Pancreas (tissue), 10 donors: ENCODE measurements around the gene TTI1. TPM values are rescaled to one million over a fixed set of nuclear protein-coding genes. Genes with fewer than 3 reads are reported as not detected.

ENCODE experiments used
- ATAC-seq, 4 donors: fragments of 200-7000 bp; cut with Tn5 transposase; one replicate each; pipeline versions ENCODE4 v1.8.0 to v1.9.1; 2020; ENCODE audit warnings: mild to moderate bottlenecking in 4 of 4, moderate library complexity in 4 of 4
- DNase-seq, 6 donors: peaks; one replicate each; pipeline ENCODE4 v3.0.0-alpha.2; 2020
- FAIRE-seq: peaks from 2 replicates; lab custom pipeline; 2012; peaks lifted over from hg19 to GRCh38; lab: Jason Lieb, UNC
- H3K27ac ChIP-seq, 4 donors: fragments of 200-600 bp; sonication (generic); 1 replicate in 3 of 4; 2 replicates in 1 of 4; pipeline versions ENCODE4 v1.5.0 to v1.8.0; 2020
- H3K27me3 ChIP-seq, 4 donors: fragments of 200-600 bp; one replicate each; pipeline ENCODE4 v1.8.0; 2021
- H3K36me3 ChIP-seq, 3 donors: fragments of 200-600 bp; sonication (generic) in 1 of 3; one replicate each; pipeline versions ENCODE4 v1.5.0 to v1.8.0; 2020 to 2021
- H3K4me1 ChIP-seq, 3 donors: fragments of 200-600 bp; one replicate each; pipeline ENCODE4 v1.8.0; 2021
- H3K4me3 ChIP-seq, 4 donors: fragments of 200-600 bp; sonication (generic) in 2 of 4; one replicate each; pipeline versions ENCODE4 v1.5.0 to v1.8.0; 2020 to 2021
- H3K9me3 ChIP-seq, 4 donors: fragments of 200-600 bp; one replicate each; pipeline ENCODE4 v1.8.0; 2021
- WGBS, 2 donors: extraction: QIAGEN DNeasy Blood & Tissue Kit; methylation state at CpG; one replicate each; pipeline ENCODE4 v1.1.7; 2013; 5-methylcytosine and 5-hydroxymethylcytosine counted together
- intact Hi-C, 3 donors: fragments of 100-400 bp; cut with DNase I; formaldehyde crosslinking; loops; one replicate each; pipeline versions ENCODE4 v1.11.1 to v1.14.2; 2022
- polyA plus RNA-seq, 2 donors: library from polyadenylated mRNA; stranded (reverse); fragments of 200-250 nt; gene quantifications; one replicate each; pipeline ENCODE4 v1.2.3, GENCODE V29; 2013
- total RNA-seq, 6 donors: library from RNA; stranded (reverse); fragmentation: NEBNext Ultra II Directional in 4 of 6; extraction: Animal tissue kit (Norgen Biotek cat#: 25700) in 4 of 6; gene quantifications; one replicate each; pipeline versions ENCODE4 v1.2.1 to v1.2.4, GENCODE V29; 2021 to 2023
- TF ChIP-seq, protein P1 (sequence below), 4 donors: fragments of 200-600 bp; sonication (generic) in 3 of 4; IDR thresholded peaks; one replicate each; pipeline versions ENCODE4 v1.5.0 to v1.8.0; 2021; ENCODE audit warnings: antibody characterized with exemption in 4 of 4
- donor health status: healthy with polysubstance abuse.
- donor health status: DM: no; HTN: no; CAD: no; lungs with moderate emphysema.
- donor health status: DM: no; HTN: no; CAD: no.
- donor health status: control.
- donor health status: control.
- donor health status: Bipolar disorder and iron deficiency.
- donor health status: DM: yes; HTN: yes; CAD: no.
- donor health status: DM: no; HTN: no; CAD: no.
- donor health status: DM: no; HTN: no; CAD: no.
- donor health status: DM: yes; HTN: yes; CAD: no.

The TTI1 gene
- total and polyA plus RNA-seq, 8 donors, result 10.1 to 18.0 (median 11.2) TPM

DNA sequence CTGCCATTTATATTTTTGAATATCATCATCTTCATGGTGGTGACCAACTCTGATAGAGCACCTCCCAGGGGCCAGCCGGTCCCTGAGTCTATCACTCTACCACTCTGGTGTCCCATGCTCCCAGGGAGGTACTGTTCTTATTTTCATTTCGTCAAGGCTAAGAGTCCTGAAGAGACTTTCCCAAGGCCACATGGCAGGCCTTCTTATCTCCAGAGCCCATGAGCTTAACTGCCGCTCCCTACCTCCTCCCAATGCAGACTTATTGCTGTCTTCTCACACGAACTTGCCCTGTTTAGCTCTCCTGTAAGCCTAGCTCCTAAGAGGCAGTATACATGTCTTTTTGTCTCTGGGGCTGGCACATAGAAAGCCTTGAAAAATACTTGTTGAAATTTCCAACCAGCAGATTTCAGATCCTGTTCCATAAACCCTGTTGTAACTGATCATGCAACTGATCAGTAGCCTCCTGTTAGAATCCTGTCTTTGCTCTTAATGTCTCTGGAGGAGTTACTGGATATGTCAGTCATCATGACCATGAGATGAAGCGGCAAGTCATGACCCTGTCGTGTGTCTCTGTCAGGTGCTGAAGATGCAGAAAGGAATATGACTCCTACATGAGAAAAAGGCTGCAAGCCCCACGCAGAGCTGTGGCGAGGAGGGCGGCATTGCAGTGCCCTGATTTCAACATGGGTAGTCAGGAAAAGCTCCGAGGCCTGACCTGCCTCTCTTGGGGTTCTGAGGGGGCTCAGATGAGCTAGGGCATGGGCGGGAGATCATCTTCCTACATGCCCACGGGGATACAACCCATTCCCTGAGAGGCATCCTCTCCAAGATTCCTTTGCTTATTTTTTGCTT lies 60.0 kb downstream of the TTI1 start:
- TF ChIP-seq, protein P1, sequence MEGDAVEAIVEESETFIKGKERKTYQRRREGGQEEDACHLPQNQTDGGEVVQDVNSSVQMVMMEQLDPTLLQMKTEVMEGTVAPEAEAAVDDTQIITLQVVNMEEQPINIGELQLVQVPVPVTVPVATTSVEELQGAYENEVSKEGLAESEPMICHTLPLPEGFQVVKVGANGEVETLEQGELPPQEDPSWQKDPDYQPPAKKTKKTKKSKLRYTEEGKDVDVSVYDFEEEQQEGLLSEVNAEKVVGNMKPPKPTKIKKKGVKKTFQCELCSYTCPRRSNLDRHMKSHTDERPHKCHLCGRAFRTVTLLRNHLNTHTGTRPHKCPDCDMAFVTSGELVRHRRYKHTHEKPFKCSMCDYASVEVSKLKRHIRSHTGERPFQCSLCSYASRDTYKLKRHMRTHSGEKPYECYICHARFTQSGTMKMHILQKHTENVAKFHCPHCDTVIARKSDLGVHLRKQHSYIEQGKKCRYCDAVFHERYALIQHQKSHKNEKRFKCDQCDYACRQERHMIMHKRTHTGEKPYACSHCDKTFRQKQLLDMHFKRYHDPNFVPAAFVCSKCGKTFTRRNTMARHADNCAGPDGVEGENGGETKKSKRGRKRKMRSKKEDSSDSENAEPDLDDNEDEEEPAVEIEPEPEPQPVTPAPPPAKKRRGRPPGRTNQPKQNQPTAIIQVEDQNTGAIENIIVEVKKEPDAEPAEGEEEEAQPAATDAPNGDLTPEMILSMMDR (IDR thresholded peaks at IDR 0.05), result no peak
- no peaks in the 10 kb centered on the region for H3K36me3 ChIP-seq
- FAIRE-seq (no peak), ATAC-seq (no peak), DNase-seq (no peak)
- intact Hi-C loops, result no loop called here
- no peaks in the 10 kb centered on the region for H3K27me3 ChIP-seq
- no peak overlapping the region for H3K4me3 ChIP-seq
- 89 to 91% methylated on average over 12 of the region's 12 CpGs for WGBS, 2 donors
- no peak overlapping the region for H3K27ac ChIP-seq
- H3K9me3 ChIP-seq, result no peaks in the 10 kb centered on the region
- no peaks in the 10 kb centered on the region for H3K4me1 ChIP-seq

DNA sequence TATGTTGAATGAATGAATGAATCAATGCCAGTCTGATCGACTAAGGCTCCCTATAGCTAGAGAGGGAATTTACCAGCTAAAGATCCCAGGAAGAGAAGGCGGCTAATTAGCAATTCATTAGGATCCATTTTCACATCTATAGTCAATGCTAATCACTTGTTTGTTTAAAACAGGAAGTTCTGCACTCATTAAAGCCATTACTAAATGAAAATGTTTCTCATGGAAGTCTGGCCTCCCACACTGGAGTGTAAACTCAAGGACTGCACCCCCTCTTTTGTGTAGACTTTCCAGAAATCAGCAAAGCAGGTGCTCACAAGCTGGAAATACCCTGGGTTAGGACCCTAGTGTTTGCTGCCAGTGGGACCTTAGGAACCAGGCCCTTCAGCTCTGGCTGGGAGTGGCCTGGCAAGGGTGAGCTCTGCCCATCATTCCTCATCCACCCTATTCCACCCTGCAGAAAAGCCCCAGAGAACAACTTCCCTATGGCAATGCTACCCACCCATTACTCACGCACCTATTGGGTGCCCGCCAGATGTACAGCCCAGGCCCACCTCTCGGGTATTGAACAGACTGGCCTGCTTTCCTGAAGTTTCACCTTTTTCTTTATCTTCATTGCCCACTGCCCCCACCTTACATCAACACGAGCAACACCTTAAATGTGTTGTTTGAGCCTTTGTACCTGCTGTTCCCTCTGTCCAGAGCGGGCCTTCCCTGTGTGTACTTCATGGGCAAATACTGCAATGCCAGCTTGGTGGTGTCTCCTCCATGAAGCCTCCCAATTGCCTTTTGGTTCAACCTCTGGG lies 60.8 kb downstream of the TTI1 start:
- Histone ChIP-seq H3K27me3 (no peaks in the 10 kb centered on the region), H3K36me3 (no peaks in the 10 kb centered on the region), H3K9me3 (no peaks in the 10 kb centered on the region), H3K27ac (no peak overlapping the region), H3K4me3 (no peak overlapping the region), H3K4me1 (no peaks in the 10 kb centered on the region)
- FAIRE-seq (no peak), ATAC-seq (no peak), DNase-seq (no peak)
- TF ChIP-seq, protein P1 (IDR thresholded peaks at IDR 0.05), result no peak
- 90% methylated on average over 7 of the region's 7 CpGs for WGBS, 2 donors
- intact Hi-C loops, result no loop called here

GRCh38 chr20:37971561-37972127 lies 61.6 kb downstream of the TTI1 start:
- intact Hi-C loops, result no loop called here

DNA sequence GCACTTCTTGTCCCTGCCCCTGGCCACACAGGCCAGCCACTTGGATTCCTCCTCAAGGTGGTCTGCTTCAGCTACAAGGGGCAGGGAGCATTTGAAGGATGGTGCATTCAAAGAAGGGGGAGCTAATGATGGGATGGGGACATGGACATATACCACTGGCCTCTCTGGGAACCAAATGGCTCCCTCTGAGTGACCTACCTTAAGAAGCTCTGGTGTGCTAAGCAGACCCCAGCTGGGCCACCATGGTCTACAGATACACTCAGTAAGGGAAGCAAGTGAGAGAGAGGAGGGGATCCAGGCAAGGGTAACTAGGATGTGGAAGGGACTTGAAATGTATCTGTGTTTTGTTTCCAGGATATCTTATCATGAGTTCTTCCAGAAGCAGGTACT lies 62.4 kb downstream of the TTI1 start:
- Histone ChIP-seq H3K27ac (no peak overlapping the region), H3K36me3 (no peaks in the 10 kb centered on the region), H3K4me3 (no peak overlapping the region), H3K4me1 (no peaks in the 10 kb centered on the region), H3K9me3 (no peaks in the 10 kb centered on the region), H3K27me3 (no peaks in the 10 kb centered on the region)
- TF ChIP-seq, protein P1 (IDR thresholded peaks at IDR 0.05), result no peak
- ATAC-seq (no peak), DNase-seq (no peak), FAIRE-seq (no peak)
- intact Hi-C loops, result no loop called here

More at GRCh38 chr20:37971561-37972127, 61.6 kb downstream of the TTI1 start:
- FAIRE-seq (no peak), ATAC-seq (no peak), DNase-seq (no peak)
- Histone ChIP-seq H3K36me3 (no peaks in the 10 kb centered on the region), H3K4me1 (no peaks in the 10 kb centered on the region), H3K9me3 (no peaks in the 10 kb centered on the region), H3K27ac (no peak overlapping the region), H3K27me3 (no peaks in the 10 kb centered on the region), H3K4me3 (no peak overlapping the region)
- TF ChIP-seq, protein P1 (IDR thresholded peaks at IDR 0.05), result no peak
- WGBS, 2 donors, result 97 to 98% methylated on average over 5 of the region's 5 CpGs
